KMS-11 (cell line): ENCODE data around the gene HOXC5.
A peak's percentile ranks its signal among the peaks of the same experiment; 100 is the strongest.

Experiments
- H2AFZ ChIP-seq: fragments of 200-600 bp; sonication (generic); 2 replicates; pipeline ENCODE4 v1.6.1; 2016; ENCODE audit warnings: antibody characterized with exemption, mixed run types, low read depth
- H3K27ac ChIP-seq: fragments of 200-600 bp; sonication (generic); 2 replicates; pipeline ENCODE4 v1.6.1; 2016; ENCODE audit warnings: mild to moderate bottlenecking, mixed run types
- H3K27me3 ChIP-seq: fragments of 200-600 bp; sonication (generic); 2 replicates; pipeline ENCODE4 v1.6.1; 2017; ENCODE audit warnings: mild to moderate bottlenecking, low read depth, mixed run types, moderate library complexity; ENCODE audit not compliant: insufficient read depth
- H3K36me3 ChIP-seq: fragments of 200-600 bp; sonication (generic); 2 replicates; pipeline ENCODE4 v1.6.1; 2017; ENCODE audit warnings: mild to moderate bottlenecking, mixed run types; ENCODE audit not compliant: insufficient read depth
- H3K4me1 ChIP-seq: fragments of 200-600 bp; sonication (generic); 2 replicates; pipeline ENCODE4 v1.6.1; 2016; ENCODE audit warnings: mild to moderate bottlenecking, low read depth, mixed run types; ENCODE audit not compliant: poor library complexity, severe bottlenecking
- H3K4me2 ChIP-seq: fragments of 200-600 bp; sonication (generic); 2 replicates; pipeline ENCODE4 v1.7.0; 2016; ENCODE audit warnings: mild to moderate bottlenecking, mixed run types
- H3K4me3 ChIP-seq: fragments of 200-600 bp; sonication (generic); IDR thresholded peaks from 2 replicates; pipeline ENCODE4 v1.6.1; 2017; ENCODE audit warnings: low read depth, low read length, mixed read lengths; ENCODE audit not compliant: insufficient read depth
- H3K79me2 ChIP-seq: fragments of 200-600 bp; sonication (generic); 2 replicates; pipeline ENCODE4 v1.6.1; 2016; ENCODE audit warnings: low read depth, mixed run types; ENCODE audit not compliant: insufficient read depth
- H3K9ac ChIP-seq: fragments of 200-600 bp; sonication (generic); 2 replicates; pipeline ENCODE4 v1.6.1; 2016; ENCODE audit warnings: mild to moderate bottlenecking, mixed run types
- H4K20me1 ChIP-seq: fragments of 200-600 bp; sonication (generic); 2 replicates; pipeline ENCODE4 v1.6.1; 2016; ENCODE audit warnings: mild to moderate bottlenecking, mixed run types; ENCODE audit not compliant: insufficient read depth
- TF ChIP-seq, protein P1 (sequence below): fragments of 200-600 bp; sonication (generic); conservative IDR thresholded peaks from 2 replicates; pipeline ENCODE4 v1.6.1; 2017; ENCODE audit warnings: low read depth, mild to moderate bottlenecking, antibody characterized with exemption, low read length, moderate library complexity, mixed read lengths

Gene HOXC5

DNA sequence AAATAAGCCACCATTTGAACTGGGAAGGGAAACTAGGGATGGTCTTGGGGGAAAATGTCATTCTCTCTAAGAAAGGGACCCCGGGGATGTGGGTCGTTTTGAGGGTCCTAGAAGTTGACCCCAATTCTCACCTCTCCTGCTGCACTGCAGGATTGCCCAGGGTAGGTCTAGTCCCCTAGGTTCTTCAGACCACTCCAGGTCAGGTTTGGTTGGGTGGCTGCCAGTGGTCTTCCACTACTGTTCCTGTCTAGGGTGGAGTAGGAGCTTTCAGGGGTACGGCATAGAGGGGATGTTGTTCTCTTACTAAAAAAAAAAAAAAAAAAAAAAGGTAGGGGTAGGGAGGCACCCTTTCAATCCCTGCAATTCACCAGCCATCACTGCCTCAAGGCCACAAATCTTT, 16.8 kb upstream of the HOXC5 start:
- Histone ChIP-seq H2AFZ (no peak overlapping the region), H3K4me2 (no peak overlapping the region), H3K27me3 (peaks cover 85% of the 10 kb centered on the region), H3K79me2 (no peaks in the 10 kb centered on the region), H3K36me3 (no peaks in the 10 kb centered on the region), H3K9ac (no peak overlapping the region), H3K4me3 (no peak overlapping the region), H3K27ac (no peak overlapping the region), H3K4me1 (peaks cover 23% of the 10 kb centered on the region), H4K20me1 (no peaks in the 10 kb centered on the region)
- TF ChIP-seq, protein P1, sequence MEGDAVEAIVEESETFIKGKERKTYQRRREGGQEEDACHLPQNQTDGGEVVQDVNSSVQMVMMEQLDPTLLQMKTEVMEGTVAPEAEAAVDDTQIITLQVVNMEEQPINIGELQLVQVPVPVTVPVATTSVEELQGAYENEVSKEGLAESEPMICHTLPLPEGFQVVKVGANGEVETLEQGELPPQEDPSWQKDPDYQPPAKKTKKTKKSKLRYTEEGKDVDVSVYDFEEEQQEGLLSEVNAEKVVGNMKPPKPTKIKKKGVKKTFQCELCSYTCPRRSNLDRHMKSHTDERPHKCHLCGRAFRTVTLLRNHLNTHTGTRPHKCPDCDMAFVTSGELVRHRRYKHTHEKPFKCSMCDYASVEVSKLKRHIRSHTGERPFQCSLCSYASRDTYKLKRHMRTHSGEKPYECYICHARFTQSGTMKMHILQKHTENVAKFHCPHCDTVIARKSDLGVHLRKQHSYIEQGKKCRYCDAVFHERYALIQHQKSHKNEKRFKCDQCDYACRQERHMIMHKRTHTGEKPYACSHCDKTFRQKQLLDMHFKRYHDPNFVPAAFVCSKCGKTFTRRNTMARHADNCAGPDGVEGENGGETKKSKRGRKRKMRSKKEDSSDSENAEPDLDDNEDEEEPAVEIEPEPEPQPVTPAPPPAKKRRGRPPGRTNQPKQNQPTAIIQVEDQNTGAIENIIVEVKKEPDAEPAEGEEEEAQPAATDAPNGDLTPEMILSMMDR = no peak

DNA sequence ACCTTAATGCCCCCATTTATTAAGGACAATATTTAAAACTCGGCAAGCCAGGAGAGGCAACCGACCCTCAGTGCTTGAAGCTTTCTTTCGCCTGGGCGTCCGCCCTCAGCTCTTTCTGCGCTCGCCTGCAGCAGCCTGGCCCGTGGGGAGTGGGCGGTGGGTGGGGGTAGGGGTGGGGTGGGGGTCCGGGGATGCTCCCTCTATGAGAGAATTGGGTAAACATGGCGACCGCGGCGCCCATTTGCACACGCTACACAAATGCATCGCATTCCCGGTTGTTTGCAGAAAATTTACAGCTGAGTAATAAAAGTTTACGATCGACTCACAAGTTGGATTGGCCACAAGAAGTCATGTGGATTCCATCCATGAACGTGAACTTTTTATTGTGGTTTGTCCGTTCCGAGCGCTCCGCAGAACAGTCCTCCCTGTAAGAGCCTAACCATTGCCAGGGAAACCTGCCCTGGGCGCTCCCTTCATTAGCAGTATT, 16.3 kb upstream of the HOXC5 start:
- no peaks in the 10 kb centered on the region for H3K36me3 ChIP-seq
- H3K79me2 ChIP-seq = no peaks in the 10 kb centered on the region
- H3K4me3 ChIP-seq = no peak overlapping the region
- H4K20me1 ChIP-seq = no peaks in the 10 kb centered on the region
- TF ChIP-seq, protein P1 = no peak
- H3K4me1 ChIP-seq = peaks cover 18% of the 10 kb centered on the region
- H3K9ac ChIP-seq = no peak overlapping the region
- no peak overlapping the region for H2AFZ ChIP-seq
- H3K4me2 ChIP-seq = no peak overlapping the region
- no peak overlapping the region for H3K27ac ChIP-seq
- peaks cover 85% of the 10 kb centered on the region for H3K27me3 ChIP-seq

DNA sequence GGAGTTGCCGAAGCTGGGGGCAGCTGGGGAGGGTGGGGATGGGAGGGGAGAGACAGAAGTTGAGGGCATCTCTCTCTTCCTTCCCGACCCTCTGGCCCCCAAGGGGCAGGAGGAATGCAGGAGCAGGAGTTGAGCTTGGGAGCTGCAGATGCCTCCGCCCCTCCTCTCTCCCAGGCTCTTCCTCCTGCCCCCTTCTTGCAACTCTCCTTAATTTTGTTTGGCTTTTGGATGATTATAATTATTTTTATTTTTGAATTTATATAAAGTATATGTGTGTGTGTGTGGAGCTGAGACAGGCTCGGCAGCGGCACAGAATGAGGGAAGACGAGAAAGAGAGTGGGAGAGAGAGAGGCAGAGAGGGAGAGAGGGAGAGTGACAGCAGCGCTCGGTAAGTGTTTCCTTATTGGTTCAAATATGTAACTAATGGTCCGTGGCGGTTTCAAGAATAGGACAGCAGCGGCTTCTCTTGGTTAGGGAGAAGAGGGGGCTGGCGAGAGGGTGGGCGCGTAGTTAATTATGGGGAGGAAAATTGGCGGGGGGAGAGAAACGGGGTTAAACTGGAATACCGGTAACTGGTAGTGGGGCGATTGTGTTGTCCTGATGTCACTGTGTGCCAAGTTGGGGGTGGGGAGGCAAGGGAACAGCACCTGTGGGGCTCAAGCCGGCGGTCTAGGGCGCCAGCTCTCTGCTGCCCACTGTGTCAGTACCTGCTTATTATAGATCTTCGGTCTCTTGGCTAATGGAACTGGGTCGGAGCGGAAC, 15.6 kb upstream of the HOXC5 start:
- H3K36me3 ChIP-seq = no peaks in the 10 kb centered on the region
- no peaks in the 10 kb centered on the region for H3K79me2 ChIP-seq
- H3K4me1 ChIP-seq = peaks cover 17% of the 10 kb centered on the region
- peak overlapping the region; percentile 41 for H3K4me3 ChIP-seq
- H3K27ac ChIP-seq = no peak overlapping the region
- no peaks in the 10 kb centered on the region for H4K20me1 ChIP-seq
- TF ChIP-seq, protein P1 = peak; percentile 26; the same call in 1 of the 2 replicates
- peak overlapping the region; percentile 49; the same call in 1 of the 2 replicates for H3K9ac ChIP-seq
- peak overlapping the region; percentile 96 for H3K4me2 ChIP-seq
- H2AFZ ChIP-seq = peak overlapping the region; percentile 99
- H3K27me3 ChIP-seq = peaks cover 85% of the 10 kb centered on the region

DNA sequence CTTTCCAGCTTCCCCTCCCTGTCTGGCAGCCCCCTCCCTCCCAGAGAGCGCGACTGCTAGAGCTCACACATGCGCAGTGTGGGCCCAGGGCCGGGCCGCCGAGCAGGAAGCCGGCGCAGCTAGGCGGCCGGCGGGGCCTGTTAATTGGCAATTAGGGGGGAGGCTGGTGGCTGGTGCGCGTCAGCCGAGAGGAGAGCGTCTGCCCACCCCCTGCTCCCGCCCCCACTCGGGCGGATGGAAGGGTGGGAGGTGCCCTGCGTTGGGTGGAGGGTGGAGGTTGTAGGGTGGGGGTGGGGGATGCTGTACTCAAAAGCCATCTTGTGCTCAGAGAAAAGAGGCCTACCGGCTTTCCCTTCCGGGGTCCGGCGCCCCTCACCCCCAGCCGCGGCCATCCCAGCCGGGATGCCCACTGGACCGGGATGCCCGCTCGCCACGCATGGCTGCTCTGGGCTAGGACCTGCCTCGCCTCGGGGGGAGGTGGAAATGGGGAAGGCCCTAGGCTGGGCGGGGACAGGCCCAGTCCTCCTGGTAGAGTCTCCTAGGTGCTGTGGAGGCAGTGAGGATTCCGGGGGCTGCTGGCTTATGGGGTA, 14.9 kb upstream of the HOXC5 start:
- H3K36me3 ChIP-seq = no peaks in the 10 kb centered on the region
- no peak overlapping the region for H3K27ac ChIP-seq
- peak overlapping the region; percentile 41 for H3K4me3 ChIP-seq
- no peaks in the 10 kb centered on the region for H3K79me2 ChIP-seq
- H3K27me3 ChIP-seq = peaks cover 85% of the 10 kb centered on the region
- H4K20me1 ChIP-seq = no peaks in the 10 kb centered on the region
- H3K4me1 ChIP-seq = peaks cover 17% of the 10 kb centered on the region
- TF ChIP-seq, protein P1 = no peak
- H3K9ac ChIP-seq = peak overlapping the region; percentile 49; the same call in 1 of the 2 replicates
- peak overlapping the region; percentile 96 for H3K4me2 ChIP-seq
- H2AFZ ChIP-seq = peak overlapping the region; percentile 99
